SH-SY5Y (cell line): ENCODE results near the gene SLC29A1.

ENCODE experiments used
- GATA2 ChIP-seq: IDR thresholded peaks from 2 replicates; pipeline ENCODE4 v1.6.1; 2011; ENCODE audit warnings: mild to moderate bottlenecking, low read depth, low read length
- GATA3 ChIP-seq: IDR thresholded peaks from 2 replicates; pipeline ENCODE4 v1.6.1; 2011; ENCODE audit warnings: low read depth, mild to moderate bottlenecking, low read length, moderate library complexity

SLC29A1 gene

GRCh38 chr6:44260011-44260410 lies 36.6 kb downstream of the SLC29A1 start:
- TF ChIP-seq GATA3 (no peak), GATA2 (no peak)

- TF ChIP-seq GATA3 (no peak), GATA2 (no peak)
These were observed 37.3 kb downstream of the SLC29A1 start for GRCh38 chr6:44260451-44261297.

- TF ChIP-seq GATA3 (no peak), GATA2 (no peak)
These were observed 38.2 kb downstream of the SLC29A1 start for GRCh38 chr6:44261581-44261980.

- TF ChIP-seq GATA2, result no peak
- TF ChIP-seq GATA3, result no peak
These were observed 39.3 kb downstream of the SLC29A1 start for GRCh38 chr6:44262467-44263353.

- TF ChIP-seq GATA2, result no peak
- no peak for TF ChIP-seq GATA3
These were observed 40.1 kb downstream of the SLC29A1 start for GRCh38 chr6:44263354-44264100.

GRCh38 chr6:44264154-44265006 lies 41.0 kb downstream of the SLC29A1 start:
- no peak for TF ChIP-seq GATA2
- no peak for TF ChIP-seq GATA3

- TF ChIP-seq GATA2, result no peak
- no peak for TF ChIP-seq GATA3
These were observed 41.8 kb downstream of the SLC29A1 start, which contains the start of gene NFKBIE for GRCh38 chr6:44265007-44265721. Gene NFKBIE, minus strand, starts transcription at chr6:44265551. Its CDS starts 205 bp downstream, at chr6:44265346.

GRCh38 chr6:44265722-44266233 lies 42.4 kb downstream of the SLC29A1 start:
- no peak for TF ChIP-seq GATA2
- no peak for TF ChIP-seq GATA3

- TF ChIP-seq GATA2, result no peak
- no peak for TF ChIP-seq GATA3
These were observed 43.0 kb downstream of the SLC29A1 start for GRCh38 chr6:44266347-44266746.

- TF ChIP-seq GATA3 (no peak), GATA2 (no peak)
These were observed 43.9 kb downstream of the SLC29A1 start for GRCh38 chr6:44267252-44267651.

GRCh38 chr6:44268095-44268628 lies 44.8 kb downstream of the SLC29A1 start:
- no peak for TF ChIP-seq GATA2
- no peak for TF ChIP-seq GATA3
